ENCODE data around the gene TMEM54. TPM values are rescaled to one million over a fixed set of nuclear protein-coding genes. Genes with fewer than 3 reads are reported as not detected.

TMEM54 gene
- total and polyA plus RNA-seq, 9 of the 15 experiments (the other 6 are each of a cell fraction or from before 2014, with no cell fraction given): 1.00 to 16.2 (median 8.2) TPM

DNA sequence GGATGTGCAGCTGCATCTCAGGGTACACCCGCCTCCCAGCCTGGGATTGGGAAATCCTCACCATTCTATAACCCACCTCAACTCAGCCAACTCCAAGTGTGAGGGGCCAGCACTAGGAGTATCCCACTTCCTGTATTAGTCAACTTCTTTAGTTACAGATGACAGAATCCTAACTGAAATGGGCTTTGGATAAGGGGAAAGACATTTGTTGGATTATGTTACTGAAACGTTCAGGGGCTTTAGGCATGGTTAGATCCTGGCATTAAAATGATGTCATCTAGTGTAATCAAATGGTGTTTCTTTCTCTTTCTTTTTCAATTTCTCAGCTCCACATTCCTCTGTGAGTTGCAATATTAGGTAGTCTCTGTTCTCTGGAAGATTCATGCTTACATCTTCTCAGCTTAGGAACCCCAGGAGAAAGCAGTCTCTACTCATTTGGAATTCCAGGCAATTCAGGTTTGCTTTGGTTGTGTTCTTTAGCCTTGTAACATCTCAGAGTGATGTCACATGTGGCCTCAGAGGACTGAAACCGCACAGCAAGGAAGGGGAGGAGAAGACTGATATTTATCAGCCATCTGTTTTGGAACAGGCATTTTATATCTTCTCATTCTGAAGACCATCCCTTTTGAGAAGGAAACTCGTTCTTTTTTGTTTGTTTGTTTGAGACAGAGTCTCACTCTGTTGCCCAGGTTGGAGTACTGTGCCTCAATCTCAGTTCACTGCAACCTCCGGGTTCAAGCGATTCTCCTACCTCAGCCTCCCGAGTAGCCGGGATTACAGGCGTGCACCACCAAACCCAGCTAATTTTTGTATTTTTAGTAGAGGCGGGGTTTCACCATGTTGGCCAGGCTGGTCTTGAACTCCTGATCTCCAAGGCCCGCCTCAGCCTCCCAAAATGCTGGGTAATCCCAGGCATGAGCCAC lies 18.9 kb upstream of the TMEM54 start (continued):
- TF ChIP-seq, protein P1, sequence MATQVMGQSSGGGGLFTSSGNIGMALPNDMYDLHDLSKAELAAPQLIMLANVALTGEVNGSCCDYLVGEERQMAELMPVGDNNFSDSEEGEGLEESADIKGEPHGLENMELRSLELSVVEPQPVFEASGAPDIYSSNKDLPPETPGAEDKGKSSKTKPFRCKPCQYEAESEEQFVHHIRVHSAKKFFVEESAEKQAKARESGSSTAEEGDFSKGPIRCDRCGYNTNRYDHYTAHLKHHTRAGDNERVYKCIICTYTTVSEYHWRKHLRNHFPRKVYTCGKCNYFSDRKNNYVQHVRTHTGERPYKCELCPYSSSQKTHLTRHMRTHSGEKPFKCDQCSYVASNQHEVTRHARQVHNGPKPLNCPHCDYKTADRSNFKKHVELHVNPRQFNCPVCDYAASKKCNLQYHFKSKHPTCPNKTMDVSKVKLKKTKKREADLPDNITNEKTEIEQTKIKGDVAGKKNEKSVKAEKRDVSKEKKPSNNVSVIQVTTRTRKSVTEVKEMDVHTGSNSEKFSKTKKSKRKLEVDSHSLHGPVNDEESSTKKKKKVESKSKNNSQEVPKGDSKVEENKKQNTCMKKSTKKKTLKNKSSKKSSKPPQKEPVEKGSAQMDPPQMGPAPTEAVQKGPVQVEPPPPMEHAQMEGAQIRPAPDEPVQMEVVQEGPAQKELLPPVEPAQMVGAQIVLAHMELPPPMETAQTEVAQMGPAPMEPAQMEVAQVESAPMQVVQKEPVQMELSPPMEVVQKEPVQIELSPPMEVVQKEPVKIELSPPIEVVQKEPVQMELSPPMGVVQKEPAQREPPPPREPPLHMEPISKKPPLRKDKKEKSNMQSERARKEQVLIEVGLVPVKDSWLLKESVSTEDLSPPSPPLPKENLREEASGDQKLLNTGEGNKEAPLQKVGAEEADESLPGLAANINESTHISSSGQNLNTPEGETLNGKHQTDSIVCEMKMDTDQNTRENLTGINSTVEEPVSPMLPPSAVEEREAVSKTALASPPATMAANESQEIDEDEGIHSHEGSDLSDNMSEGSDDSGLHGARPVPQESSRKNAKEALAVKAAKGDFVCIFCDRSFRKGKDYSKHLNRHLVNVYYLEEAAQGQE (IDR thresholded peaks at IDR 0.05; ENCODE audit: borderline replicate concordance): peak; percentile 40; the same call in 1 of the 2 replicates
- TF ChIP-seq, protein P1 (CRISPR knock-in tag; IDR thresholded peaks at IDR 0.05; ENCODE audit: low read depth): no peak; the same call in 1 of the 2 replicates
- TF ChIP-seq CC2D1A (IDR thresholded peaks at IDR 0.05) (no peak), CAMTA2 (CRISPR knock-in tag; conservative IDR thresholded peaks at IDR 0.05) (no peak), RBFOX2 (IDR thresholded peaks at IDR 0.05; ENCODE audit: low read depth, low read length) (no peak), IRF2 (CRISPR knock-in tag; IDR thresholded peaks at IDR 0.05) (no peak)
- TF ChIP-seq, protein P2, sequence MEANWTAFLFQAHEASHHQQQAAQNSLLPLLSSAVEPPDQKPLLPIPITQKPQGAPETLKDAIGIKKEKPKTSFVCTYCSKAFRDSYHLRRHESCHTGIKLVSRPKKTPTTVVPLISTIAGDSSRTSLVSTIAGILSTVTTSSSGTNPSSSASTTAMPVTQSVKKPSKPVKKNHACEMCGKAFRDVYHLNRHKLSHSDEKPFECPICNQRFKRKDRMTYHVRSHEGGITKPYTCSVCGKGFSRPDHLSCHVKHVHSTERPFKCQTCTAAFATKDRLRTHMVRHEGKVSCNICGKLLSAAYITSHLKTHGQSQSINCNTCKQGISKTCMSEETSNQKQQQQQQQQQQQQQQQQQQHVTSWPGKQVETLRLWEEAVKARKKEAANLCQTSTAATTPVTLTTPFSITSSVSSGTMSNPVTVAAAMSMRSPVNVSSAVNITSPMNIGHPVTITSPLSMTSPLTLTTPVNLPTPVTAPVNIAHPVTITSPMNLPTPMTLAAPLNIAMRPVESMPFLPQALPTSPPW (CRISPR knock-in tag; IDR thresholded peaks at IDR 0.05): 0 out of 2 replicates have a peak, but pooled peaks have one; percentile 27
- TF ChIP-seq, protein P3, sequence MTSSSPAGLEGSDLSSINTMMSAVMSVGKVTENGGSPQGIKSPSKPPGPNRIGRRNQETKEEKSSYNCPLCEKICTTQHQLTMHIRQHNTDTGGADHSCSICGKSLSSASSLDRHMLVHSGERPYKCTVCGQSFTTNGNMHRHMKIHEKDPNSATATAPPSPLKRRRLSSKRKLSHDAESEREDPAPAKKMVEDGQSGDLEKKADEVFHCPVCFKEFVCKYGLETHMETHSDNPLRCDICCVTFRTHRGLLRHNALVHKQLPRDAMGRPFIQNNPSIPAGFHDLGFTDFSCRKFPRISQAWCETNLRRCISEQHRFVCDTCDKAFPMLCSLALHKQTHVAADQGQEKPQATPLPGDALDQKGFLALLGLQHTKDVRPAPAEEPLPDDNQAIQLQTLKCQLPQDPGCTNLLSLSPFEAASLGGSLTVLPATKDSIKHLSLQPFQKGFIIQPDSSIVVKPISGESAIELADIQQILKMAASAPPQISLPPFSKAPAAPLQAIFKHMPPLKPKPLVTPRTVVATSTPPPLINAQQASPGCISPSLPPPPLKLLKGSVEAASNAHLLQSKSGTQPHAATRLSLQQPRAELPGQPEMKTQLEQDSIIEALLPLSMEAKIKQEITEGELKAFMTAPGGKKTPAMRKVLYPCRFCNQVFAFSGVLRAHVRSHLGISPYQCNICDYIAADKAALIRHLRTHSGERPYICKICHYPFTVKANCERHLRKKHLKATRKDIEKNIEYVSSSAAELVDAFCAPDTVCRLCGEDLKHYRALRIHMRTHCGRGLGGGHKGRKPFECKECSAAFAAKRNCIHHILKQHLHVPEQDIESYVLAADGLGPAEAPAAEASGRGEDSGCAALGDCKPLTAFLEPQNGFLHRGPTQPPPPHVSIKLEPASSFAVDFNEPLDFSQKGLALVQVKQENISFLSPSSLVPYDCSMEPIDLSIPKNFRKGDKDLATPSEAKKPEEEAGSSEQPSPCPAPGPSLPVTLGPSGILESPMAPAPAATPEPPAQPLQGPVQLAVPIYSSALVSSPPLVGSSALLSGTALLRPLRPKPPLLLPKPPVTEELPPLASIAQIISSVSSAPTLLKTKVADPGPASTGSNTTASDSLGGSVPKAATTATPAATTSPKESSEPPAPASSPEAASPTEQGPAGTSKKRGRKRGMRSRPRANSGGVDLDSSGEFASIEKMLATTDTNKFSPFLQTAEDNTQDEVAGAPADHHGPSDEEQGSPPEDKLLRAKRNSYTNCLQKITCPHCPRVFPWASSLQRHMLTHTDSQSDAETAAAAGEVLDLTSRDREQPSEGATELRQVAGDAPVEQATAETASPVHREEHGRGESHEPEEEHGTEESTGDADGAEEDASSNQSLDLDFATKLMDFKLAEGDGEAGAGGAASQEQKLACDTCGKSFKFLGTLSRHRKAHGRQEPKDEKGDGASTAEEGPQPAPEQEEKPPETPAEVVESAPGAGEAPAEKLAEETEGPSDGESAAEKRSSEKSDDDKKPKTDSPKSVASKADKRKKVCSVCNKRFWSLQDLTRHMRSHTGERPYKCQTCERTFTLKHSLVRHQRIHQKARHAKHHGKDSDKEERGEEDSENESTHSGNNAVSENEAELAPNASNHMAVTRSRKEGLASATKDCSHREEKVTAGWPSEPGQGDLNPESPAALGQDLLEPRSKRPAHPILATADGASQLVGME (CRISPR knock-in tag; IDR thresholded peaks at IDR 0.05): no peak
- TF ChIP-seq, protein P4, sequence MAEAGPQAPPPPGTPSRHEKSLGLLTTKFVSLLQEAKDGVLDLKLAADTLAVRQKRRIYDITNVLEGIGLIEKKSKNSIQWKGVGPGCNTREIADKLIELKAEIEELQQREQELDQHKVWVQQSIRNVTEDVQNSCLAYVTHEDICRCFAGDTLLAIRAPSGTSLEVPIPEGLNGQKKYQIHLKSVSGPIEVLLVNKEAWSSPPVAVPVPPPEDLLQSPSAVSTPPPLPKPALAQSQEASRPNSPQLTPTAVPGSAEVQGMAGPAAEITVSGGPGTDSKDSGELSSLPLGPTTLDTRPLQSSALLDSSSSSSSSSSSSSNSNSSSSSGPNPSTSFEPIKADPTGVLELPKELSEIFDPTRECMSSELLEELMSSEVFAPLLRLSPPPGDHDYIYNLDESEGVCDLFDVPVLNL (CRISPR knock-in tag; IDR thresholded peaks at IDR 0.05; ENCODE audit: low read depth): no peak

Measured in K562 (cell line).